Cardiac fibroblast (primary cell): ENCODE measurements around the gene LYRM4.

Experiments used
- DNase-seq, 2 donors: peaks; one replicate each; pipeline versions ENCODE4 v3.0.0 to v3.0.0-alpha.2; 2010; ENCODE audit warnings: low read depth in 2 of 2
- H3K4me3 ChIP-seq, 2 donors: replicated peaks in 1 of 2; 1 replicate in 1 of 2; 2 replicates in 1 of 2; pipeline ENCODE4 v1.5.1; 2011; ENCODE audit warnings: low read depth in 2 of 2, low read length in 2 of 2, mild to moderate bottlenecking in 2 of 2, moderate library complexity in 1 of 2
- CTCF ChIP-seq: IDR thresholded peaks from one replicate; pipeline ENCODE4 v1.5.1; 2011; ENCODE audit warnings: low read depth, mild to moderate bottlenecking, low read length, inconsistent platforms

LYRM4 gene

GRCh38 chr6:5290500-5290899 lies 29.8 kb upstream of the LYRM4 start:
- DNase-seq = no peak
- no peak for TF ChIP-seq CTCF
- H3K4me3 ChIP-seq = no peak overlapping the region

GRCh38 chr6:5290097-5290496 lies 29.3 kb upstream of the LYRM4 start:
- TF ChIP-seq CTCF = no peak
- no peak overlapping the region for H3K4me3 ChIP-seq
- DNase-seq = no peak

- TF ChIP-seq CTCF = no peak
- H3K4me3 ChIP-seq = no peak overlapping the region
- DNase-seq = no peak
These were observed 27.2 kb upstream of the LYRM4 start for GRCh38 chr6:5287966-5288297.

GRCh38 chr6:5287205-5287965 lies 26.6 kb upstream of the LYRM4 start:
- no peak for TF ChIP-seq CTCF
- H3K4me3 ChIP-seq = no peak overlapping the region
- peak; percentile 63 to 84 for DNase-seq

- DNase-seq = no peak
- H3K4me3 ChIP-seq = no peak overlapping the region
- TF ChIP-seq CTCF = no peak
These were observed 26.0 kb upstream of the LYRM4 start for GRCh38 chr6:5286780-5287179.

GRCh38 chr6:5285526-5285925 lies 24.8 kb upstream of the LYRM4 start:
- no peak for DNase-seq
- no peak for TF ChIP-seq CTCF
- H3K4me3 ChIP-seq = no peak overlapping the region

GRCh38 chr6:5285081-5285480 lies 24.3 kb upstream of the LYRM4 start:
- no peak for DNase-seq
- H3K4me3 ChIP-seq = no peak overlapping the region
- TF ChIP-seq CTCF = no peak
